ENCODE data around the gene GNAS-AS1. TPM values are rescaled to one million over a fixed set of nuclear protein-coding genes. Genes with fewer than 3 reads are reported as not detected.

The GNAS-AS1 gene
- total and polyA plus RNA-seq, 2 experiments from 2014 or later: 12.3 to 15.0 TPM

DNA sequence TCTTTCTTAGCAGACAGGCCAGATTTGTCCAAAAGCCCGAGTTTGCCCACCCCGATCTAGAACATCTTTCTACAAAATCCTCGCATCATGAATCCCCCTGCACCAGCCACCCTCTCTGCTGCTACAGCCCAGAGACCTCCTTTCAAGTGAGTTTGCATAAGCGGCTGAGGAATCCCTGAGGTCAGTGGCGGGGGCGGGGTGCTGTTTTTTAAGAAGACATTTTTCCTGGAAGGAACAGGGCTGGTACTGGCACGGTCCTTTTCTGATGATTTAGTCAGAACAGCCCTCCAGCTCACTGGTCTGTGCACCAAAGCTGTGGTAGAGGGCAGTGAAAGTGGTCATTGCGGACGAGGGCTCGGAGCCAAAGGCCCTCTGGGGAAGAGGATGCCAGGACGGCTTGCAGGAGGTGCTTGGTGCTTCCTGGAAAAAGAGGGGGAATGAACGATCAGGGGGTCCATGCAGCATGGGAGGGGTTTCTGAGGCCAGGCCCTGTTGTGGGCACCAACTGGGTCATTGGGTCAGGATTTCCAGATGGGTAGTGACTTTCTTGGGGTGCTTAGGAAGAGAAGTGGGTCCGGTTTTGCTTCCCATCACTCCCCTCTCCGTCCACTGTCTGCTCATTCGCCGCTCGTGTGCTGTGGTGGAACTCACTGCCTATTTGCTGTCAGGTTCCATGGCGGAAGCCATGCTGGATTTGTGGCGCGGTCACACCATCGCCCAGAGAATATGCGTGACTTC is 50.4 kb downstream of the GNAS-AS1 start:
- Histone ChIP-seq H3K27ac (ENCODE audit: low read depth) (no peak overlapping the region), H4K20me1 (replicated peaks; ENCODE audit: insufficient read depth) (no peaks in the 10 kb centered on the region), H3K36me3 (ENCODE audit: insufficient read depth) (no peaks in the 10 kb centered on the region), H3K9me2 (ENCODE audit: insufficient read depth) (peaks cover 5% of the 10 kb centered on the region; the same call in 1 of the 2 replicates), H3K27me3 (ENCODE audit: insufficient read depth) (no peaks in the 10 kb centered on the region), H2AFZ (peak overlapping the region; percentile 91), H3K79me2 (replicated peaks; ENCODE audit: insufficient read depth) (no peaks in the 10 kb centered on the region), H3K4me2 (peak overlapping the region; percentile 55; the same call in 1 of the 2 replicates), H3K4me3 (no peak overlapping the region), H3K4me1 (ENCODE audit: insufficient read depth) (peaks cover 29% of the 10 kb centered on the region), H3F3A (replicated peaks; ENCODE audit: low read depth) (no peaks in the 10 kb centered on the region)
- ATAC-seq (peak; percentile 64), DNase-seq (ENCODE audit: low spot score) (peak; percentile 66)
- Mint-ChIP-seq H3K36me3 (ENCODE audit: low read depth) (no peaks in the 10 kb centered on the region), H3K9me3 (no peaks in the 10 kb centered on the region), H3K27ac (peak overlapping the region; percentile 92), H3K4me3 (no peak overlapping the region; the same call in 2 of the 3 replicates), H3K4me1 (peaks cover 36% of the 10 kb centered on the region), H3K27me3 (ENCODE audit: insufficient read depth, low read depth, poor library complexity) (peaks cover 10% of the 10 kb centered on the region)
- TF ChIP-seq, protein P1, sequence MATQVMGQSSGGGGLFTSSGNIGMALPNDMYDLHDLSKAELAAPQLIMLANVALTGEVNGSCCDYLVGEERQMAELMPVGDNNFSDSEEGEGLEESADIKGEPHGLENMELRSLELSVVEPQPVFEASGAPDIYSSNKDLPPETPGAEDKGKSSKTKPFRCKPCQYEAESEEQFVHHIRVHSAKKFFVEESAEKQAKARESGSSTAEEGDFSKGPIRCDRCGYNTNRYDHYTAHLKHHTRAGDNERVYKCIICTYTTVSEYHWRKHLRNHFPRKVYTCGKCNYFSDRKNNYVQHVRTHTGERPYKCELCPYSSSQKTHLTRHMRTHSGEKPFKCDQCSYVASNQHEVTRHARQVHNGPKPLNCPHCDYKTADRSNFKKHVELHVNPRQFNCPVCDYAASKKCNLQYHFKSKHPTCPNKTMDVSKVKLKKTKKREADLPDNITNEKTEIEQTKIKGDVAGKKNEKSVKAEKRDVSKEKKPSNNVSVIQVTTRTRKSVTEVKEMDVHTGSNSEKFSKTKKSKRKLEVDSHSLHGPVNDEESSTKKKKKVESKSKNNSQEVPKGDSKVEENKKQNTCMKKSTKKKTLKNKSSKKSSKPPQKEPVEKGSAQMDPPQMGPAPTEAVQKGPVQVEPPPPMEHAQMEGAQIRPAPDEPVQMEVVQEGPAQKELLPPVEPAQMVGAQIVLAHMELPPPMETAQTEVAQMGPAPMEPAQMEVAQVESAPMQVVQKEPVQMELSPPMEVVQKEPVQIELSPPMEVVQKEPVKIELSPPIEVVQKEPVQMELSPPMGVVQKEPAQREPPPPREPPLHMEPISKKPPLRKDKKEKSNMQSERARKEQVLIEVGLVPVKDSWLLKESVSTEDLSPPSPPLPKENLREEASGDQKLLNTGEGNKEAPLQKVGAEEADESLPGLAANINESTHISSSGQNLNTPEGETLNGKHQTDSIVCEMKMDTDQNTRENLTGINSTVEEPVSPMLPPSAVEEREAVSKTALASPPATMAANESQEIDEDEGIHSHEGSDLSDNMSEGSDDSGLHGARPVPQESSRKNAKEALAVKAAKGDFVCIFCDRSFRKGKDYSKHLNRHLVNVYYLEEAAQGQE (IDR thresholded peaks at IDR 0.05; ENCODE audit: unreplicated experiment): no peak
- TF ChIP-seq NANOG (IDR thresholded peaks at IDR 0.05; ENCODE audit: borderline replicate concordance): no peak

DNA sequence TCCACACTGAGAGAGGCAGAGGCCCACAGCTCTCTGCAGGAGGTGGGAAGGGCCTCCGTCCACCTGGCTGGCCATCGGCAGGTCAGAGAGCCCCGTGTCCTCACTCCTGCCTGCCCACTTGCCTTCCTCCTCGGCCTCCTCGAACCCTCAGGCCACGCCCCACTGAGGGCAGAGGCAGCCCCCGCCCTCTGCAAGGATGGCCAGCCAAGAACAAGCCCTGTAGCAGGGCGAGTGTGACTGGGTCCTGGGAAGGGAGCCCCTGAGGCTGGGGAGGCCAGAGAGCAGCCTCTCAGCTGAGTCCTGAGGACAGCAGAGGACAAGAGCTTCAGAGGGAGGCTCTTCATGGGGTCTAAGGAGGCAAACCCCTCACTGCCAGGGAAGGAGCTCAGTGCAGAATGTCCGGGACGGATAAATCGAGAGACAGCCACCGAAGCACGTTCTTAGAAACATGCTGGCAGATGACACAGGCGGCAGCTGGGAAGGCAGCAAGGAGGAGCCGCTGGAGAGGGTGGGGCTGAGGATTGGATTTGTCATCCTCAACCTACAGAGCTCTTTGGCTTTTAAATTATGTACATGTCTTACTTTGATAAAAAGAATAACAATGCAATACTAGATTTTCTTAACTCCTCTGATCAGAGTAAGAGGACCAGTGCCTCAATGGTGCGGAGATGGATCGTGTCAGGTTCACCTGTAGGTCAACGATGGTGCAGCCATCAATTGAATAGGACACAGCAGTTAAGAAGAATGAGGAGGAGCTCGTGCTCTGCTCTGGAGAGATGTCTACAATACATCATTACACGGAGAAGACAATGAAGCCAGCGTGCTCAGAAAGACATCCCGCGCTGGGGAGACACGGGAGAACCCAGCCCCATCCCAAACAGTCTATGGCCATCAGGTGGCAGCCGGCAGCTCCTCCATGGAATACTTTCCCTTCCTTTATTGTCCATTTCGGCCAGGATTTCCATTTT is 53.0 kb downstream of the GNAS-AS1 start:
- Histone ChIP-seq H4K20me1 (replicated peaks; ENCODE audit: insufficient read depth) (no peaks in the 10 kb centered on the region), H3K27me3 (ENCODE audit: insufficient read depth) (no peaks in the 10 kb centered on the region), H3K4me2 (no peak overlapping the region), H3F3A (replicated peaks; ENCODE audit: low read depth) (no peaks in the 10 kb centered on the region), H3K4me3 (no peak overlapping the region), H3K27ac (ENCODE audit: low read depth) (no peak overlapping the region), H3K36me3 (ENCODE audit: insufficient read depth) (no peaks in the 10 kb centered on the region), H3K9me2 (ENCODE audit: insufficient read depth) (no peaks in the 10 kb centered on the region), H3K79me2 (replicated peaks; ENCODE audit: insufficient read depth) (no peaks in the 10 kb centered on the region), H3K4me1 (ENCODE audit: insufficient read depth) (peaks cover 20% of the 10 kb centered on the region), H2AFZ (no peak overlapping the region)
- no peak for DNase-seq (ENCODE audit: low spot score)
- Mint-ChIP-seq H3K9me3 (no peaks in the 10 kb centered on the region), H3K4me1 (peaks cover 24% of the 10 kb centered on the region), H3K4me3 (no peak overlapping the region), H3K27ac (no peak overlapping the region; the same call in 1 of the 2 replicates), H3K36me3 (ENCODE audit: low read depth) (no peaks in the 10 kb centered on the region), H3K27me3 (ENCODE audit: insufficient read depth, low read depth, poor library complexity) (peaks cover 11% of the 10 kb centered on the region)
- ATAC-seq: no peak
- no peak for TF ChIP-seq NANOG (IDR thresholded peaks at IDR 0.05; ENCODE audit: borderline replicate concordance)
- TF ChIP-seq ZNF331 (CRISPR knock-in tag; IDR thresholded peaks at IDR 0.05; ENCODE audit: low read depth): no peak
- TF ChIP-seq JUNB (IDR thresholded peaks at IDR 0.05; ENCODE audit: unreplicated experiment): no peak
- no peak for TF ChIP-seq EZH2phosphoT487 (IDR thresholded peaks at IDR 0.05; ENCODE audit: unreplicated experiment)
- TF ChIP-seq, protein P2, sequence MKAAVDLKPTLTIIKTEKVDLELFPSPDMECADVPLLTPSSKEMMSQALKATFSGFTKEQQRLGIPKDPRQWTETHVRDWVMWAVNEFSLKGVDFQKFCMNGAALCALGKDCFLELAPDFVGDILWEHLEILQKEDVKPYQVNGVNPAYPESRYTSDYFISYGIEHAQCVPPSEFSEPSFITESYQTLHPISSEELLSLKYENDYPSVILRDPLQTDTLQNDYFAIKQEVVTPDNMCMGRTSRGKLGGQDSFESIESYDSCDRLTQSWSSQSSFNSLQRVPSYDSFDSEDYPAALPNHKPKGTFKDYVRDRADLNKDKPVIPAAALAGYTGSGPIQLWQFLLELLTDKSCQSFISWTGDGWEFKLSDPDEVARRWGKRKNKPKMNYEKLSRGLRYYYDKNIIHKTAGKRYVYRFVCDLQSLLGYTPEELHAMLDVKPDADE (IDR thresholded peaks at IDR 0.05): no peak
- no peak for TF ChIP-seq CREB1 (CRISPR knock-in tag; IDR thresholded peaks at IDR 0.05; ENCODE audit: low read depth)
- TF ChIP-seq ZNF114 (CRISPR knock-in tag; IDR thresholded peaks at IDR 0.05): no peak
- TF ChIP-seq, protein P1 (IDR thresholded peaks at IDR 0.05; ENCODE audit: unreplicated experiment): no peak
- TF ChIP-seq, protein P3, sequence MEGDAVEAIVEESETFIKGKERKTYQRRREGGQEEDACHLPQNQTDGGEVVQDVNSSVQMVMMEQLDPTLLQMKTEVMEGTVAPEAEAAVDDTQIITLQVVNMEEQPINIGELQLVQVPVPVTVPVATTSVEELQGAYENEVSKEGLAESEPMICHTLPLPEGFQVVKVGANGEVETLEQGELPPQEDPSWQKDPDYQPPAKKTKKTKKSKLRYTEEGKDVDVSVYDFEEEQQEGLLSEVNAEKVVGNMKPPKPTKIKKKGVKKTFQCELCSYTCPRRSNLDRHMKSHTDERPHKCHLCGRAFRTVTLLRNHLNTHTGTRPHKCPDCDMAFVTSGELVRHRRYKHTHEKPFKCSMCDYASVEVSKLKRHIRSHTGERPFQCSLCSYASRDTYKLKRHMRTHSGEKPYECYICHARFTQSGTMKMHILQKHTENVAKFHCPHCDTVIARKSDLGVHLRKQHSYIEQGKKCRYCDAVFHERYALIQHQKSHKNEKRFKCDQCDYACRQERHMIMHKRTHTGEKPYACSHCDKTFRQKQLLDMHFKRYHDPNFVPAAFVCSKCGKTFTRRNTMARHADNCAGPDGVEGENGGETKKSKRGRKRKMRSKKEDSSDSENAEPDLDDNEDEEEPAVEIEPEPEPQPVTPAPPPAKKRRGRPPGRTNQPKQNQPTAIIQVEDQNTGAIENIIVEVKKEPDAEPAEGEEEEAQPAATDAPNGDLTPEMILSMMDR (conservative IDR thresholded peaks at IDR 0.05; ENCODE audit: low read depth in 2 of 2): no peak
